Parathyroid adenoma (tissue), 2 donors: ENCODE results near the gene PTPN1.

Source experiments
- H2AFZ ChIP-seq: fragments of 300-600 bp; sonication (generic); one replicate; pipeline ENCODE4 v1.7.0; 2017; ENCODE audit warnings: antibody characterized with exemption, mild to moderate bottlenecking
- H3K27ac ChIP-seq: fragments of 300-600 bp; sonication (generic); one replicate; pipeline ENCODE4 v1.7.0; 2017
- H3K27me3 ChIP-seq: fragments of 300-600 bp; sonication (generic); one replicate; pipeline ENCODE4 v1.7.0; 2017; ENCODE audit warnings: low read length; ENCODE audit not compliant: control insufficient read depth, insufficient read depth
- H3K36me3 ChIP-seq: fragments of 300-600 bp; sonication (generic); one replicate; pipeline ENCODE4 v1.7.0; 2017; ENCODE audit warnings: low read length; ENCODE audit not compliant: control insufficient read depth, insufficient read depth
- H3K4me1 ChIP-seq: fragments of 300-600 bp; sonication (generic); one replicate; pipeline ENCODE4 v1.7.0; 2017; ENCODE audit warnings: control low read depth
- H3K4me2 ChIP-seq: fragments of 300-600 bp; sonication (generic); one replicate; pipeline ENCODE4 v1.7.0; 2017; ENCODE audit warnings: low read length
- H3K4me3 ChIP-seq: fragments of 300-600 bp; sonication (generic); one replicate; pipeline ENCODE4 v1.7.0; 2017; ENCODE audit warnings: low read depth, low read length
- H3K79me2 ChIP-seq: fragments of 300-600 bp; sonication (generic); one replicate; pipeline ENCODE4 v1.7.0; 2017; ENCODE audit warnings: control low read depth
- H3K9ac ChIP-seq: fragments of 300-600 bp; sonication (generic); one replicate; pipeline ENCODE4 v1.7.0; 2017; ENCODE audit warnings: mild to moderate bottlenecking
- H3K9me3 ChIP-seq: fragments of 300-600 bp; sonication (generic); one replicate; pipeline ENCODE4 v1.7.0; 2017; ENCODE audit warnings: low read length; ENCODE audit not compliant: control insufficient read depth
- CTCF ChIP-seq: fragments of 300-600 bp; sonication (generic); IDR thresholded peaks from one replicate; pipeline ENCODE4 v1.7.0; 2017; ENCODE audit warnings: antibody characterized with exemption, mild to moderate bottlenecking
- donor health status: primary hyperparathyroidism.

PTPN1 gene

GRCh38 chr20:50605136-50605535, 95.0 kb downstream of the PTPN1 start:
- Histone ChIP-seq H2AFZ (no peak overlapping the region), H3K9ac (no peak overlapping the region), H3K27me3 (no peaks in the 10 kb centered on the region), H3K4me3 (no peak overlapping the region), H3K9me3 (no peaks in the 10 kb centered on the region), H3K27ac (no peak overlapping the region), H3K4me1 (no peaks in the 10 kb centered on the region), H3K4me2 (no peak overlapping the region), H3K36me3 (no peaks in the 10 kb centered on the region), H3K79me2 (no peaks in the 10 kb centered on the region)
- TF ChIP-seq CTCF, result no peak

- H3K4me1 ChIP-seq, result no peaks in the 10 kb centered on the region
- H3K9me3 ChIP-seq, result no peaks in the 10 kb centered on the region
- no peak overlapping the region for H2AFZ ChIP-seq
- H3K4me2 ChIP-seq, result no peak overlapping the region
- H3K27ac ChIP-seq, result no peak overlapping the region
- no peaks in the 10 kb centered on the region for H3K79me2 ChIP-seq
- no peaks in the 10 kb centered on the region for H3K27me3 ChIP-seq
- no peak for TF ChIP-seq CTCF
- no peaks in the 10 kb centered on the region for H3K36me3 ChIP-seq
- no peak overlapping the region for H3K9ac ChIP-seq
- H3K4me3 ChIP-seq, result no peak overlapping the region
These were observed 97.3 kb downstream of the PTPN1 start for GRCh38 chr20:50607436-50607835.

- Histone ChIP-seq H3K4me3 (no peak overlapping the region), H3K4me1 (no peaks in the 10 kb centered on the region), H2AFZ (no peak overlapping the region), H3K9ac (no peak overlapping the region), H3K4me2 (no peak overlapping the region), H3K79me2 (no peaks in the 10 kb centered on the region), H3K27me3 (no peaks in the 10 kb centered on the region), H3K27ac (no peak overlapping the region), H3K36me3 (no peaks in the 10 kb centered on the region), H3K9me3 (no peaks in the 10 kb centered on the region)
- no peak for TF ChIP-seq CTCF
These were observed 97.9 kb downstream of the PTPN1 start for GRCh38 chr20:50607850-50608749.

- H2AFZ ChIP-seq, result no peak overlapping the region
- H3K36me3 ChIP-seq, result no peaks in the 10 kb centered on the region
- no peak for TF ChIP-seq CTCF
- no peak overlapping the region for H3K9ac ChIP-seq
- no peak overlapping the region for H3K27ac ChIP-seq
- no peak overlapping the region for H3K4me2 ChIP-seq
- H3K4me3 ChIP-seq, result no peak overlapping the region
- H3K9me3 ChIP-seq, result no peaks in the 10 kb centered on the region
- H3K4me1 ChIP-seq, result no peaks in the 10 kb centered on the region
- H3K79me2 ChIP-seq, result no peaks in the 10 kb centered on the region
- H3K27me3 ChIP-seq, result no peaks in the 10 kb centered on the region
These were observed 98.5 kb downstream of the PTPN1 start for GRCh38 chr20:50608750-50609104.
